NCI-H1694 (cell line): ENCODE data around the gene NOL9.
"Not testable (repeated sequence)": the region's sequence is repeated elsewhere in the genome, so short reads cannot be mapped to it uniquely, and the experiment has no call there.

ENCODE experiments used
- DNase-seq: peaks from one replicate; lab custom pipeline; 2025; lab: John Stamatoyannopoulos, UW

NOL9 gene

DNA sequence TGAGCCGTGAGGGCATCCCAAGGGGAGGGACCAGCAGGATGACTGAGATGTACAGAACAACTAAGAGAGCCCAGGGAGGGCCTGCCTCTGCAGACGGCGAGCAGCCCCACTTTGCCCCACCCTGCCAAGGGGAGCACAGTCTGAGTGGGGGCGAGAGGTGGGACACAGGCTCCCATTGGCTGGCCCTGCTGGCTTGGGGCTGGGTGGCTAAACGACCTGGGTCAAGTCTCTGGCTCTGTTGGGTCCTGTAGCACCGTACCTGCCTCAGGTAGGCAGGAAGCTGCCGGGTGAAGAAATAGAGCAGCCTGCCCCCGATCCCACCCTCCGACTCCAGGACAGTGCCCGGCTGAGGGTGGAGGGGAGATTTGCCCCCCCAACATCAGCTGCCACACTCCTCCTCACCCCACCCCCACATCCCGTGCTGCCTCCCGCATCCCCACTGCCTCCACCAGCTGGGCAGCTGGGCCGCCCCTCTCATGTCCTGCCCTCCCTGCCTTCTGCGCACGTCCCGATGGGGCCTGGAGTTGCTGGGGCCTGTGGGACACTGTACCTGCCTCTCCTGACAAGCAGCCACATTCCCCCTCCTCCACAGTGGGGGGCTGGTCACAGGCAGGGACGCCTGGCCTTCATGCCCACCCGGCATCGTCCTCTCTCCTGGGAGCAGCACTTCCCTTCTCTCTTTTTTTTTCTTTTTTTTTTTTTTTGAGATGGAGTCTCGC, 50.3 kb downstream of the NOL9 start:
- no peak for DNase-seq

DNA sequence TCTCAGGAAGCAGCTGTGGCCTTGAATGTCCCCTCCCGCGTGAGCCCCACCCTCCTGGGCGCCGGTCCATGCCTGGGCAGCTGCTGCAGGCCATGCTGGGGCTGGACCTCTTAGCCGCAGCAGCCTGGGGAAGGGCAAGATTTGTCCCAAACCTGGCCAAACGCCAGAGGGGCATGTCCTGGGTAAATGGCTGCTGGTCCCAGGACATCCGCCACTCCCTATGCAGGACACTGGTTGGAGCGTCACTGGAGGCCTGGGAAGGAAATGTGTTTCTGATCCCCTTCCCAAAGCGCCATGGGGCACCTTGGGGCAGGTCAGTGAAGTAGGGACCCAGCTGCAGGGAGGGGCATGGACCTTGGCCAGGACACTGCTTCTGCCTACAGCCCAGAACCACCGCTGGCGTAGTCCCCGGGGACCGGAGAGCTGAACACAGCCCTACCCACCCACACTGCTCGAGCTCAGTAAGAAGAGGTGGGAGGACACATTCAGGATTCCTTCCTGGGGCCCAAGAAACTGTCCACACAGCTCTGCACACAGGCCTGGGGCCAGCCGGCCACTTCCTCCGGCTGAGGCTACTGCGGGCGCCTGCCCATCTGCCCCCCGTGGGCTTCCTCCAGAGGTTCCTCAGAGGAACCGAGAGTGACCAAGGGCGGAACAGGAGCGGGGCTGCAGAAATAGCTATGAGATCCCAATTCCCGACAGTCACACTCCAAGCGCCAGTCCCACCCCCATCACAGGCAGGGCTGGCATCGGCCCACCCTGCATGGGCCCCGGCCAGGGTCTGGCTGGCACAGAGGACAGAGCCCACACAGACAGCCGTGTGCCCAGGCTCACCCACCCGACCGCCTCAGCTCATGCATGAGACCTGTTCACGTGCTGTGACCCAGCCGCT, 52.1 kb downstream of the NOL9 start:
- DNase-seq, result no peak

DNA sequence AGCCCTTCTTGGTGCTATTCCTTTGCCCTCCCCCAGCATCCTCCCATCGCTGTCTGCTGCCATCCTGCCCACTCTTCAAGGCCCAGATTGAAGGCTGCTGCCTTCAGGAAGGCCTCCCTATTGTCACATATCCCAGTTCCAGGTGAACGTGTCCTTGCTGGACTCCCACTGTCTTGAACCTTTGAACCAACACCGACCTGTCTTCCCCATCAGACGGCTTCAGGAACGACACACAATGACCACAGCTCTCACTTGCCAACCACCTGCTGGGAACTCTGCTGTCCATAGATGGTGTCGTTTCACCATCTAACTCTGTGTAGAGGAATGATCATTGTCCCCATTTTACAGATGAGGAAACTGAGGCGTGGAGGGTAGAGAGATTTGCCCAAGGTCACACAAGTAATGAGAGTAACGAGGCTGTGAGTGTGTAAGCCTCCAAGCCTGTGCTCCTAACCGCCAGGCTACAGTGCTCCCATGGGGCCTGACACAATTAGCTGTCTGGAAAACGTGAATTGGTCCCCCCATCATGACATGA, 53.0 kb downstream of the NOL9 start:
- no peak for DNase-seq

DNA sequence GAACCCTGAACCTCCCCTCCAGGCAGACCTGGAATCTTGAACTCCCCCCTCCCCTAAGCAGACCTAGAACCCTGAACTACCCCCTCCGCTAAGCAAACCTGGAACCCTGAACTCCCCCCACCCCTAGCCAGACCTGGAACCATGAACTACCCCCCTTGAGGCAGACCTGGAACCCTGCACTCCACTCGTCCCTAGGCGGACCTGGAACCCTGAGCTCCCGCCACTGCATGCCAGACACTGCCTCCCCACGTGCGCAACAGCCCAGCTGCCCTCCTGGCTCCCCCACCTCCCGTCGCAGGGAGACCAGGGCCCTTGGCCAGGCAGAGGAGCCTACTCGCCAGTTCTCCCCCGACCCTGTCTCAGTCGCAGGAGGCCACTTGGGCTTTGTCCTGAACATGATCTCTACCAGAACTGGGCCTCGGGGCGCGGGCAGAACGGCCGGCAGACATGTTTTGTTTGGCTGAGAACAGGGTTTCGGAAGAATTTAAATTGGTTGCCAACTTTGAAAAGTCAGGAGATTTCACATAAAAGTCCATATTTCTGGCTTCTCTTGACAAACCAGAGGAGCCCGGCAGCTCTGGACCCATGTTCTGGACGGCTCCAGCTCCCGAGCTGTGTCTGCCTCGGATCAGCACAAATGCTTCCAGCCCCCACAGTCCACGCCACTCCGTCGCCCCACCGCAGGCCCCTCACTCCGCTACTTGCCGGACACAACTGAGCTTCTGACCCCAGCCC, 53.6 kb downstream of the NOL9 start:
- no peak for DNase-seq

DNA sequence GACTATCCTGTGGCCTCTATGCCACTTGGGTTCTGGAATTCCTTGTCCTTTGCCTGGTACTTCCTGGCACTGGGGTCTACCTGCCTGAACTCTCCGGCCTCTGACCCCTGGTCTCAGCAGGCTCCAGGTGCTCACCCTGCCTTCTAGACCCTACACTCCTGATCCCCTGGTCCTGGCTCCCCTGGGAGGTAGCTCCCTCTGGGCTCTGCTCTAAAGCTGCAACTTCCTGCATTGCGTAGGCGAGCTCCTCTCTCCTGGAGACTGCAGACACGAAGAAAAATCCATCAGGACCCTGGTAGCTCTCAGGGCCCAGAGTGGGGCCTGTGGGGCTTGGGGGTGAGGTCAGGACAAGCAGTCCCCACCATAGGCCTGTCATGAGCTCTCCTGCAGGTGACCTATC, 55.0 kb downstream of the NOL9 start:
- DNase-seq, result no peak

DNA sequence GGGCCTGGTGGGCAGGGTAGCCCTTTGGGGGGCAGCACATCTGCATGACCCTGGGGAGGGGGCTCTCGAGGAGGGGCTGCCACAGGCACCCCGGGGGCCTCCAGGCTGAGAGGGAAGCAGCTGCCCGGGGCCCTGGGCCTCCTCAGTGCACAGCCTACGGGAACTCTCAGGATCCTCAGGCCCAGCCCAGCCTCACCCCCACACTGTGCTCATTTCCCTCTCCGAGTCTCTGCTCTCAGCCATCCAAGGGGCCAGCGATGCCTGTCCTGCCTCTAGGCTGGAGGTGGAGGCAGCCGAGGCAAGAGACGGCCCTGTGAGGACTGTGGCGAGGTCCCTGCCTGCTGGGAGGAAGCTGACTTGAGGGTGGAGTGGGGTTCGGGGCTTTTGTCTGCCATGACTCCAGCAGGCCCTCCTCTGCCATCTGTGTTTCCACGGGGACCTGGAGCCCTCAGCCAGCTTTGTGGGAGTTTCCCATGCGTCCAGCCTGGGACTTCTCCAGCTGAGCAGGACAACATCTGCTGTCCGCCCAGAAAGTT, 55.7 kb downstream of the NOL9 start:
- no peak for DNase-seq

DNA sequence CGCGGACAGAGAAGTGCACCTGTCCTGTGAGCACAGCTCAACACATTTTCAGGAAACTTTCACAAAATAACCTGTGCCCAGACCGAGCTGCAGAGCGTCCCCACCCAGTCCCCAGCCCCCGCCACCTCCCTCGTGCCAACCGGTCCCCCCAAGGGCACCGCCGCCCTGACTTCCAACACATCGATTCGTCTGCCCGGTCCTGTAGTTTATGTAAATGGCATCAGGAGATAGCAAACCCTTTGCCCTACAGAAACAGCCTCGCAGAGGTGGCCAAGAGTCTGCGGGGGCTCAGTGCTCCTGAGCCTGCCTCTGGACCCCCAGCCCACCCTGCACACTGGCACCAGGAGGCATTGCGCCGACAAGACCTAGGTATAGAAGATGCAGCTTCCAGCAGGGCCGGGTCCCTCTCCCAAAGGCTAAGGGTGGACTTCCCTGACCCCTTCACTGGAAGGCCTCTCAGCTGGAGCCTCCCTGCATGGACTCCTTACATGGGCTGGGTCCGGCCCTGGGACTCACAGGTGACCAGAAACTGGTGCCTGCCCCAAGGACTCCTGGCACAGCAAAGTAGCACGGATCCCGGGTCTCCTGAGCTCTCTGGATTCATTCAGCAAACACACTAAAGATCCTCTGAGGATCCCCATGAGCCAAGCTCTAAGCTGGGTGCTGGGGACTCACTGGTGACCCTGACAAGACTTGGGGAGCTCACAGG, 56.3 kb downstream of the NOL9 start:
- no peak for DNase-seq

DNA sequence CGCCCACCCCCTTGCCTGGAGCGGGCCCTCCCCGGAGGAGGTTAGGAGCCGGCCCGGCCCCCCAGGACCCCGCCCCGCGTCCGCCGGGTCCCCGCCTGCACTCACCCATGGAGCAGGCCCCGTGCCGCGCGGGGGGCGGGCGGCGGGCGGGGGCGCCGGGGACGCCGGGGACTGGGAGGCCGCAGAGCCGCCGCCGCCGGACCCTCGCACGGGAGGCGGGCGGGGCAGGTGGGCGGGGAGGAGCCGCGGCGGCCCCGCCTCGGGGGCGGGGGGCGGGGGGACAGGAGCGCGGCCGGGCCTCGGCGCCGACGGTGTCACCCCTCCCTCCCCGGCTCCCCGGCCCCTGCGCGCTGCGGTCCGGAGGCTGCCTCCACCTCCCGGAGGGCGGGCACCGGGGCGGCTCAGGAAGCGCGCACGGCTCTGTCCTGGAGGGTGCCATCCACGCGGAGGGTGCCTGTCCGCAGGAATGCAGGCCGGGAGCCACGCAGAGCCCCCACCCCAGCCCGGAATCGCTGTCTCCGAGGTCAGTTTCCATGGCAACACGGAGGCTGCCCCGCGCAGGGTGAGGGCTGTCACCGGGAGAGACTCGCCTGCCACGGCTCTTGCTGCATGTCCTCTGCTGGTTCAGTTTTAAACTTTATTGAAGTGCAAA, 57.0 kb downstream of the NOL9 start:
- DNase-seq, result no peak

DNA sequence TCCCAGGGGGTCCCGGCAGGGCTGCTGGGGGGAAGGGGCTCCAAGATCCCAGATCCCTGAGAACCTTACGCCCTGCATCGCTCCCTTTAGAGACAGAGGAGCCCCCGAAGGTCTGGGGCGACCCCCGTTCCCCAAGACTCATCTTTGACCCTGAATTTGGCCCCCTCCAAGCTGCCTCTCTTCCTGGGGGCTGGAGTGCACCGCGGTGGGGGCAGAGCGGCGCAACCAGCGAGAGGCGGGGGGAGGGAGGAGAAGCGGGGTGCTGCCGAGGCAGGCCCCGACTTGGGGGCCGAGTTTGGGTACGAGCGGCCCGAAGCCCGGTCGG, 57.5 kb downstream of the NOL9 start:
- no peak for DNase-seq

DNA sequence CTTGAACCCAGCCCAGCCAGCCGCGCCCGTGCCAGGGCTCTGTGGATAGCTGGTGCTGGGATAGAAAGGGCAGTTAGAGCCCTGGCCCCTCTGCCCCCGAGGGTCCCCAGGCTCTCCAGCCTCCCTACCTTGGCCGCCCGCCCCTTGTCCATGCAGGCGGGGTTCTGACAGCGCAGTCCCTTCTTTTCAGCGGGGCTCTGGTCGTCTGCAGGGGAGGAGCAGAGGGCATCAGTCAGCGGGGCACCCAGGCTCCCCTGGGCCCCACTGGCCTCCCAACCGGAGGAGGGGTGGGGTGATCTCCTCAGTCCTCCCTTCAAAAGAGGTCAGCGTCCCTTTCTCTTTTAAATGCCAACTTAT, 58.0 kb downstream of the NOL9 start:
- no peak for DNase-seq

DNA sequence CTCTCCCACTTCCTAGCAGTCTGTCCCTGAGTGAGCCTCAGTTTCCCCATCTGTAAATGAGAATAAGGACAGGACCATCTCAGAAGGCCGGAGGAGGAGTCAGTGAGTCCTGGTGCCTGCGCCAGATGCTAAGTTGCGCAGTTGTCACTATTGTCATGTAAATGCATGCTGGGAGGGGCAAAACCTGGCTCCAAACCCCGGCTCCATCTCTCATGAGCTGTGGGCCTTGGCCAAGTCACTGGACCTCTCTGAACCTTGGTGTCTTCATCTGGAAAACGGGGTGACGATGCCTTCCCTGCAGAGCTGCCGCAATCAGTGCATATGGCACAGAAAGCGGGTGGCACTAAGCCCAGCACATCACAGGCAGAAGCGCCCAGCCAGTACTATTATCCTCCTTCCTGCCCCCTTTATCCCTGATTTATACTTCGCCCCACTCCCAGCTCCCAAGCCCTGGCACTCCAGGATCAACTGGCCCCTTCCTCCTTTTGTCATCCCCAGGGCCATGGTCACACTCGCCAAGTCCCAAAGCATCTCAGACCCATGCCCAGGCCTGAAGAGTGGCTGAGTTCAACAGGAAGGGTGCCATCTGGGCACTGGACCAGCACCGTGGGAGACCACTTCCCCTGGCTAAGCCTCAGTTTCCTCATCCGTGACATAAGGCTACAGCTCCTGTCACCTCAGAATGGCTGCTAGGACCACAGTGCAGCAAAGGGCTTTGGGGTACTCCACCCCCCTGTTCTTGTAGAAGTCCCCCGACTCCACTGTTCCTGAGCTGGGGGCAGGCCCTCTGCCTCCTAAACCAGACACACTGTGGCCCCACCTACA, 58.6 kb downstream of the NOL9 start:
- no peak for DNase-seq

DNA sequence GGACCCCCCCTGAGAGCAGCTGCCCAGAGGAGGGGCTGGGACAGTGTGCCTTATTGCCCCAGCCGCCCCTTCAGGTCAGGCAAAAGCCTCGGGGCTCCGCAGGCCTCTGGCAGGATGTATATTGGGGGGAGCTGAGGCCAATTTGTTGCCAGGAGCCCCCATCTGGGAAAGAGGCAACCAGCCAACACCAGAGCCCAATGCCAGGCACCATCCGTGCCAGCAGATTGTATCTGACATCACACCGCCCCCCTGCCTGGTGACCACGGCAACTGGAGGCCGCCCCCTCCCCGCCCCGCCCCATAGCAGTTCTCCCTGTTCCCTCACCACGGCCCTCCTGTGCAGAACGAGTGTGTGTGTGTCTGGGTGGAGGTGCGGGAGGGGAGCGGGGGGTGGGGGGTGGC, 59.3 kb downstream of the NOL9 start:
- DNase-seq, result peak; percentile 62

DNA sequence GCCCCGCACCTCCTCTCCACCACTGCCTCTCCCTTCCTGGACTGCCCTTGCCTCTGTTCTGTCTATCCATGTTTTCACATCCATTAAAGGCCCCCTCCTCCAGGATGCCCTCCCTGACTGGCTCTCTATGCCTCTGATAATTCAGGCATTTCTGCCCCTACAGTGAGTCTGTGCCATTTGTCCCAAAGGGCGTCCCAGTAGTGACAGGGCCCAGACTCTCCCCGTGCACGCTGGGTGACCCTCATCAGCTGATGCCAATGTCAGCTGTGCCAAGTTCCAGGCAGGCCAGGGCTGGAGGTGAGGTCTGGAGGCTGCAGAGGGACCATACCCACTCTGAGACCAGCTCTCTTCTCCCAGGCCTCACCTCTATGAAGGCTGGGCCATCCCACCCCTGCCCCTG, 59.7 kb downstream of the NOL9 start:
- DNase-seq, result no peak

DNA sequence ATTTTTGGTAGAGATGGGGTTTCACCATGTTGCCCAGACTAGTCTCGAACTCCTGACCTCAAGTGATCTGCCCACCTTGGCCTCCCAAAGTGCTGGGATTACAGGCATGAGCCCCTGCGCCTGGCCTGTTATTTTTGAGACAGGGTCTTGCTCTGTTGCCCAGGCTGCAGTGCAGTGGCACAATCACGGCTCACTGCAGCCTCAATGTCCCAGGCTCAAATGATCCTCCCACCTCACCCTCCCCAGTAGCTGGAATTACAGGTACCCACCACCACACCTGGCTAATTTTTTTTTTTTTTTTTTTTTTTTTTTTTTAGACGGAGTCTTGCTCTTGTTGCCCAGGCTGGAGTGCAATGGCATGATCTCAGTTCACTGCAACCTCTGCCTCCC, 60.5 kb downstream of the NOL9 start:
- DNase-seq, result not testable (repeated sequence)

DNA sequence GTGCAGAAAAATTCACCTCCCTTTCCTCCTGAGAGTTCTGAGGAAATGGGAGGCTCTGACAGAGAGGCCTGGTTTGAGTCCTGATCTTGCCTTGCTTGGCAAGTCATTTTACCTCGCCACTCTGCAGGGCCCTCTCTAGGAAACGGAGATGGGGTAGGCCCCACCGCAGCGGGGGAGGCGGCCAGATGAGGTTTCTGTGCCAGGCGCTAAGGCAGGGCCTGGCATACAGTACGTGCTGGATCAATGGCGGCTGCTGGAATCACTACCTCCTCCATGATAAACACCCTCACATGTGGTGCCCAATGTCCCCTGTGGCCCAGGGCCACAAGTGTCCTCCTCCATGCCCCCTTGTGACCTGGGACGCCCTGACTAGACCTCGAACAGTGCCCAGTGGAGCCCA, 62.3 kb downstream of the NOL9 start:
- DNase-seq, result no peak

DNA sequence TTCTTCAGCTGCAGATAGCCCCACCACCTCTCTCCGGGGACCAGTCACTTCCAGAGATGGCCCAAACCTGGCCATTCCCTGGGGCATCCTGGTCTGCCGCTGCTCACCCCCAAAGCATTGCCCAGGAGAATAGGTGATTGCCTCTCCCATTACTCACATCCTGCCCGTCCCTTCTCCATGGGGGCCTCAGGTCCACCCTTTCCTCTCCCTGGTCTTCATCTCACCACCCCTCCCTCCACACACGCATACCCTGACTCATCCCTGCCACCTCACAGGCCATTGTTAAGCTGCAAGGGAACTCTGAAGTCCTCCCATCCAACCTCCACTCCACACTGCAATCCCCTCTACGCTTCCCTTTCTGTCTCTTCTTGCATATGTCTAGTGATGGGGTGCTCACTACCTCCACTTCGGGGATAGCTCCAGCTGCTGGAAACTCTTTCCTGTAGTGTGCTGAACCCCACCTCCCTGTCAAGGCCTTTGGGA, 62.8 kb downstream of the NOL9 start, which contains the start of gene PLEKHG5:
TSS of gene PLEKHG5 (minus strand) at position 188 of the 483 bp plus-strand sequence. CDS start 14,096 bp downstream, outside the sequence.
- DNase-seq, result no peak

DNA sequence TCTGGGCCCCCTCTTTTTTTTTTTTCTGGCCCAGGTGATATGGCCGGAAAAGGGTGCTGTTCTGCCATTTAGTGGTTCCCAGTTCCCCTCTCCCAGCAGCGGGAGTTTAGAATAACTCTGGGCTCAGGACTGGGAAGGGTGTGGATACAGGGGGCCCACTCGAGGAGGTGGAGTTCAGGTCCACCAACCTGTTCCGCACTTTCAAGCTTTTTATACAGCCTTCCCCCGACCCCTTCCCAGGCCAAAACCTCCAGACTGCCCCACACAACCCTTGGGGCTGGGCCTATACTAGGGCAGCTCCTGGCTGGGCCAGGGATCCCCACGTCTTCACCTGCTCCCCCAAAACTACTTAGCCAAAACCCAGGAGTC, 63.2 kb downstream of the NOL9 start:
- DNase-seq, result no peak

DNA sequence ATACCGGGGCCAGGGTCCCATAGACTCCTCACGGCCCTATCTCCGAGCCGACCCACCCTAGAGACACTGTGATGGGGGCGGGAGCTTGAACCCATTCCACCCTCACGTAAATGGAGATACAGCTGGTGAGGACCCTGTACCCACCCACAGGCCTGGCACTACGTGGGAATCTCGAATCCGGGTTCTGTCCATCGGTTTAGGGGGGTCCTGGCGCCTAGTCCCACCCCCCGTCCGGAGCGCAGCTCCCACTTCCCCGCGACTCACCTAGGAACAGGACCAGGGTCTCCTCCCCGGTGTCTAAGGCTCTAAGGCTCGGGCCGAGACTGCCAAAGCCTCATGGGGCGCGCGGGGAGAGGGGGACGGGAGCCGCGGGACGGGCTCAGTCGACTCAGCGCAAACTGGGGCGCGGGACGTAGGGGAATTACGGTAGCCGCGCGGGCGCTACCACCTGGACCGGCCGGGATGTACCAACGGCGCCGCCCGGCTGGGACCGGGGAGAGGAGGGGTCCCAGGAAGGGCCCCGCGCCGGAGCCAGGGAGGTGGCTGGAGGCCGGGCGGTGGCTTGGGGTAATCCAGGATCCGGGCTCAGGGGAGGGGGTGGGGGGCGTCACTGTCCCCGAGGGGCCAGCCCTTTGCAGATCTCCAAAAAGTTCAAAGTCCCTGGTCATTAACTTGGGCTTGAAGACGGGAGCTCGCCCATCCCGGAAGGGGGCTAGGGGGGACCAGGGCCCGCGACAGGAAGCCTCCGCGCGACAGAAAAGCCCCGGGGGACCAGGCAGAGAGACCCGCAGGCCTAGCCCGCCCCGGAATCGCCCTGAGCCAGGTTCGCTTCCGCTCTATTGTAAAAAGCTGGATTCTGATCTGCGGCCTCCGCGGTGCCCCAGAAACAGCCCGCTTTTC, 63.9 kb downstream of the NOL9 start:
- no peak for DNase-seq

DNA sequence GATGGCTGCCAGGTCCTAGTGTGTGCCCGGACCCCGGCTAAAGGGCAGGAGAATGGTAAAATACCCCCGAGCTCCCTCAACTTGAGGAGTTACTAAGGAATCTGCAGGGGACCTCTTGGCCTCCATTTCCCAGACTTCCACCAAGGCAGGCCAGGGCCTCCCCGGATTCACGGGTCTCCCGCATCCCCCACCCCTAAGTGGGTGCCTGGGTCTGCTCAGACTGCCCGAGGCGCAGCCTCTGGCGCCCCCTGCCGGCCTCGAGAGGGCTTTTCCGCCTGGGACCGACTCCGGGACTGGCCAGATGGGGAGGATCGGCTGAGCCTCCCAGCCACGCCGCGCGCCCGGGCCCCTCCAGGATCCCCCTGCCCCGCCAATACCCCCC, 64.5 kb downstream of the NOL9 start:
- peak; percentile 35 for DNase-seq
